SH-SY5Y (cell line): ENCODE data around the gene FBF1.

Experiments
- GATA2 ChIP-seq: IDR thresholded peaks from 2 replicates; pipeline ENCODE4 v1.6.1; 2011; ENCODE audit warnings: mild to moderate bottlenecking, low read depth, low read length
- GATA3 ChIP-seq: IDR thresholded peaks from 2 replicates; pipeline ENCODE4 v1.6.1; 2011; ENCODE audit warnings: low read depth, mild to moderate bottlenecking, low read length, moderate library complexity

DNA sequence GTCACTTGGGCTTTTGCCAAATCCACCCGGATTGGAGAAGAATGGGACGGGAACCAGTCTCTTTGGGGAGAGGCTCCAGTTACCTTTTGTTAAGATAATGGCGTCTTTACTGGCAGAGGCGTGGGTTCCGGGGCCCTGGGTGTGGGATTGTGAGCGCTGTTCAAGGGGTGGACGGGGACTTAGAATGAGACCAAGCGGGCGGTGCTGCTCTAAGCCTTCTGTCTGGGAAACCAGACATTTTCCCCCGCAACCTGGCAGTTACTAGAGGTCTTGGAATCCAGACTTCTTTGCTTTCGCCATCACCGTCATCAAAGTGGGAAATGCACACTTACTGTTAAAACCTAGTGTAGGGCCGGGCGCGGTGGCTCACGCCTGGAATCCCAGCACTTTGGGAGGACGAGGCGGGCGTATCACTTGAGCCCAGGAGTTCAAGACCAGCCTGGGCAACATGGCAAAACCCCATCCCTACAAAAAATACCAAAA is 38.9 kb upstream of the FBF1 start:
- no peak for TF ChIP-seq GATA2
- no peak for TF ChIP-seq GATA3
